ENCODE measurements around the gene CD2BP2. TPM values are rescaled to one million over a fixed set of nuclear protein-coding genes. Genes with fewer than 3 reads are reported as not detected.
A peak's percentile ranks its signal among the peaks of the same experiment; 100 is the strongest.

Gene CD2BP2
- total and polyA plus RNA-seq, 9 of the 15 experiments (the other 6 are each of a cell fraction or from before 2014, with no cell fraction given) = 3.9 to 51.1 (median 32.8) TPM

DNA sequence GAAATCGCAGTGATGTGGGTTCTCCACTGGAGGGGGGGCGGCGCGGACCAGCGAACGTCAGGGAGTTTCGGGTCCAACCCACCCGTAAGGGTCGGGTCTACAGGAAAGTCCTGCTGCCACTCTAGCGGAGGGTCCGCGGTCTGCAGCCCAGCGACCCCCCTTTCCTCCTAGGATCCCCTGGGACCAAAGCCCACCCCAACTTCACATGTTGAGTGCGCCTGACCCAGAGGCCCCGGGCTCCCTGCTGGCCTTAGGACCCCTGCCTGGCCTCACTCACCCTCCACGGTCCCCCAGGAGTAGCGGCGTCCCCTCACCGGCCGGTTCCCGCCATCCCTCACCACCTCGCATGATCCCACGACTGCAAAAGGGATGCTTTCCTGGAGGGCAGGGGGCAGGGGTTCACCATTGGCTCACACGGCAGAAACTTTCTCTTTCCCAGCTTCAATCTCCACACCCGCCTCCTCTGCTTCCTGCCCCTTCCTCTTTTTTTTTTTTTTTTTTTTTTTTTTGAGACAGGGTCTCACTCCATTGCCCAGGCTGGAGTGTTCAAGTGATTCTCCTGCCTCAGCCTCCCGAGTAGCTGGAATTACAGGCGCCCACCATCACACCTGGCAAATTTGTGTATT, 24.2 kb upstream of the CD2BP2 start (continued):
- TF ChIP-seq, protein P1, sequence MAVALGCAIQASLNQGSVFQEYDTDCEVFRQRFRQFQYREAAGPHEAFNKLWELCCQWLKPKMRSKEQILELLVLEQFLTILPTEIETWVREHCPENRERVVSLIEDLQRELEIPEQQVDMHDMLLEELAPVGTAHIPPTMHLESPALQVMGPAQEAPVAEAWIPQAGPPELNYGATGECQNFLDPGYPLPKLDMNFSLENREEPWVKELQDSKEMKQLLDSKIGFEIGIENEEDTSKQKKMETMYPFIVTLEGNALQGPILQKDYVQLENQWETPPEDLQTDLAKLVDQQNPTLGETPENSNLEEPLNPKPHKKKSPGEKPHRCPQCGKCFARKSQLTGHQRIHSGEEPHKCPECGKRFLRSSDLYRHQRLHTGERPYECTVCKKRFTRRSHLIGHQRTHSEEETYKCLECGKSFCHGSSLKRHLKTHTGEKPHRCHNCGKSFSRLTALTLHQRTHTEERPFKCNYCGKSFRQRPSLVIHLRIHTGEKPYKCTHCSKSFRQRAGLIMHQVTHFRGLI (CRISPR knock-in tag; IDR thresholded peaks at IDR 0.05) = no peak
- TF ChIP-seq, protein P2, sequence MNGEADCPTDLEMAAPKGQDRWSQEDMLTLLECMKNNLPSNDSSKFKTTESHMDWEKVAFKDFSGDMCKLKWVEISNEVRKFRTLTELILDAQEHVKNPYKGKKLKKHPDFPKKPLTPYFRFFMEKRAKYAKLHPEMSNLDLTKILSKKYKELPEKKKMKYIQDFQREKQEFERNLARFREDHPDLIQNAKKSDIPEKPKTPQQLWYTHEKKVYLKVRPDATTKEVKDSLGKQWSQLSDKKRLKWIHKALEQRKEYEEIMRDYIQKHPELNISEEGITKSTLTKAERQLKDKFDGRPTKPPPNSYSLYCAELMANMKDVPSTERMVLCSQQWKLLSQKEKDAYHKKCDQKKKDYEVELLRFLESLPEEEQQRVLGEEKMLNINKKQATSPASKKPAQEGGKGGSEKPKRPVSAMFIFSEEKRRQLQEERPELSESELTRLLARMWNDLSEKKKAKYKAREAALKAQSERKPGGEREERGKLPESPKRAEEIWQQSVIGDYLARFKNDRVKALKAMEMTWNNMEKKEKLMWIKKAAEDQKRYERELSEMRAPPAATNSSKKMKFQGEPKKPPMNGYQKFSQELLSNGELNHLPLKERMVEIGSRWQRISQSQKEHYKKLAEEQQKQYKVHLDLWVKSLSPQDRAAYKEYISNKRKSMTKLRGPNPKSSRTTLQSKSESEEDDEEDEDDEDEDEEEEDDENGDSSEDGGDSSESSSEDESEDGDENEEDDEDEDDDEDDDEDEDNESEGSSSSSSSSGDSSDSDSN (IDR thresholded peaks at IDR 0.05; ENCODE audit: borderline replicate concordance in 1 of 2, low read depth in 2 of 2, low read length in 2 of 2) = no peak
- TF ChIP-seq BACH1 (tag; IDR thresholded peaks at IDR 0.05) = no peak
- no peak for TF ChIP-seq KLF10 (CRISPR knock-in tag; IDR thresholded peaks at IDR 0.05)
- TF ChIP-seq NFIC (IDR thresholded peaks at IDR 0.05) = no peak
- TF ChIP-seq, protein P3, sequence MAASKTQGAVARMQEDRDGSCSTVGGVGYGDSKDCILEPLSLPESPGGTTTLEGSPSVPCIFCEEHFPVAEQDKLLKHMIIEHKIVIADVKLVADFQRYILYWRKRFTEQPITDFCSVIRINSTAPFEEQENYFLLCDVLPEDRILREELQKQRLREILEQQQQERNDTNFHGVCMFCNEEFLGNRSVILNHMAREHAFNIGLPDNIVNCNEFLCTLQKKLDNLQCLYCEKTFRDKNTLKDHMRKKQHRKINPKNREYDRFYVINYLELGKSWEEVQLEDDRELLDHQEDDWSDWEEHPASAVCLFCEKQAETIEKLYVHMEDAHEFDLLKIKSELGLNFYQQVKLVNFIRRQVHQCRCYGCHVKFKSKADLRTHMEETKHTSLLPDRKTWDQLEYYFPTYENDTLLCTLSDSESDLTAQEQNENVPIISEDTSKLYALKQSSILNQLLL (CRISPR knock-in tag; IDR thresholded peaks at IDR 0.05; ENCODE audit: borderline replicate concordance) = no peak
- TF ChIP-seq POLR2AphosphoS2 (IDR thresholded peaks at IDR 0.05; ENCODE audit: low read length) = no peak
- no peak for TF ChIP-seq E2F3 (CRISPR knock-in tag; IDR thresholded peaks at IDR 0.05)
- no peak for TF ChIP-seq RBBP5 (IDR thresholded peaks at IDR 0.05; ENCODE audit: borderline replicate concordance, insufficient read depth, low read length, poor library complexity, severe bottlenecking)
- TF ChIP-seq, protein P4, sequence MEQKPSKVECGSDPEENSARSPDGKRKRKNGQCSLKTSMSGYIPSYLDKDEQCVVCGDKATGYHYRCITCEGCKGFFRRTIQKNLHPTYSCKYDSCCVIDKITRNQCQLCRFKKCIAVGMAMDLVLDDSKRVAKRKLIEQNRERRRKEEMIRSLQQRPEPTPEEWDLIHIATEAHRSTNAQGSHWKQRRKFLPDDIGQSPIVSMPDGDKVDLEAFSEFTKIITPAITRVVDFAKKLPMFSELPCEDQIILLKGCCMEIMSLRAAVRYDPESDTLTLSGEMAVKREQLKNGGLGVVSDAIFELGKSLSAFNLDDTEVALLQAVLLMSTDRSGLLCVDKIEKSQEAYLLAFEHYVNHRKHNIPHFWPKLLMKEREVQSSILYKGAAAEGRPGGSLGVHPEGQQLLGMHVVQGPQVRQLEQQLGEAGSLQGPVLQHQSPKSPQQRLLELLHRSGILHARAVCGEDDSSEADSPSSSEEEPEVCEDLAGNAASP (IDR thresholded peaks at IDR 0.05) = no peak
- TF ChIP-seq GATAD2A (IDR thresholded peaks at IDR 0.05) = no peak
- no peak for TF ChIP-seq MYC (IDR thresholded peaks at IDR 0.05; ENCODE audit: low read depth, low read length)
- TF ChIP-seq MYC (CRISPR knock-in tag; IDR thresholded peaks at IDR 0.05; ENCODE audit: borderline replicate concordance, low read depth) = 0 out of 2 replicates have a peak, but pooled peaks have one; percentile 38
- TF ChIP-seq, protein P5, sequence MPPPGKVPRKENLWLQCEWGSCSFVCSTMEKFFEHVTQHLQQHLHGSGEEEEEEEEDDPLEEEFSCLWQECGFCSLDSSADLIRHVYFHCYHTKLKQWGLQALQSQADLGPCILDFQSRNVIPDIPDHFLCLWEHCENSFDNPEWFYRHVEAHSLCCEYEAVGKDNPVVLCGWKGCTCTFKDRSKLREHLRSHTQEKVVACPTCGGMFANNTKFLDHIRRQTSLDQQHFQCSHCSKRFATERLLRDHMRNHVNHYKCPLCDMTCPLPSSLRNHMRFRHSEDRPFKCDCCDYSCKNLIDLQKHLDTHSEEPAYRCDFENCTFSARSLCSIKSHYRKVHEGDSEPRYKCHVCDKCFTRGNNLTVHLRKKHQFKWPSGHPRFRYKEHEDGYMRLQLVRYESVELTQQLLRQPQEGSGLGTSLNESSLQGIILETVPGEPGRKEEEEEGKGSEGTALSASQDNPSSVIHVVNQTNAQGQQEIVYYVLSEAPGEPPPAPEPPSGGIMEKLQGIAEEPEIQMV (tag; conservative IDR thresholded peaks at IDR 0.05; ENCODE audit: low read depth) = no peak
- no peak for TF ChIP-seq KAT7 (CRISPR knock-in tag; IDR thresholded peaks at IDR 0.05; ENCODE audit: borderline replicate concordance)
- TF ChIP-seq ZNF408 (CRISPR knock-in tag; IDR thresholded peaks at IDR 0.05; ENCODE audit: low read depth) = no peak
- TF ChIP-seq, protein P6, sequence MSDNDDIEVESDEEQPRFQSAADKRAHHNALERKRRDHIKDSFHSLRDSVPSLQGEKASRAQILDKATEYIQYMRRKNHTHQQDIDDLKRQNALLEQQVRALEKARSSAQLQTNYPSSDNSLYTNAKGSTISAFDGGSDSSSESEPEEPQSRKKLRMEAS (CRISPR knock-in tag; IDR thresholded peaks at IDR 0.05) = no peak
- TF ChIP-seq, protein P7, sequence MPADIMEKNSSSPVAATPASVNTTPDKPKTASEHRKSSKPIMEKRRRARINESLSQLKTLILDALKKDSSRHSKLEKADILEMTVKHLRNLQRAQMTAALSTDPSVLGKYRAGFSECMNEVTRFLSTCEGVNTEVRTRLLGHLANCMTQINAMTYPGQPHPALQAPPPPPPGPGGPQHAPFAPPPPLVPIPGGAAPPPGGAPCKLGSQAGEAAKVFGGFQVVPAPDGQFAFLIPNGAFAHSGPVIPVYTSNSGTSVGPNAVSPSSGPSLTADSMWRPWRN (IDR thresholded peaks at IDR 0.05; ENCODE audit: low read depth) = no peak
- no peak for TF ChIP-seq SREBF1 (IDR thresholded peaks at IDR 0.05; ENCODE audit: borderline replicate concordance, low read depth, low read length)
